ENCODE data around the gene AP3S2.

GRCh38 chr15:89826671-89827655 is 66.8 kb downstream of the AP3S2 start:
- TF ChIP-seq, protein P1, sequence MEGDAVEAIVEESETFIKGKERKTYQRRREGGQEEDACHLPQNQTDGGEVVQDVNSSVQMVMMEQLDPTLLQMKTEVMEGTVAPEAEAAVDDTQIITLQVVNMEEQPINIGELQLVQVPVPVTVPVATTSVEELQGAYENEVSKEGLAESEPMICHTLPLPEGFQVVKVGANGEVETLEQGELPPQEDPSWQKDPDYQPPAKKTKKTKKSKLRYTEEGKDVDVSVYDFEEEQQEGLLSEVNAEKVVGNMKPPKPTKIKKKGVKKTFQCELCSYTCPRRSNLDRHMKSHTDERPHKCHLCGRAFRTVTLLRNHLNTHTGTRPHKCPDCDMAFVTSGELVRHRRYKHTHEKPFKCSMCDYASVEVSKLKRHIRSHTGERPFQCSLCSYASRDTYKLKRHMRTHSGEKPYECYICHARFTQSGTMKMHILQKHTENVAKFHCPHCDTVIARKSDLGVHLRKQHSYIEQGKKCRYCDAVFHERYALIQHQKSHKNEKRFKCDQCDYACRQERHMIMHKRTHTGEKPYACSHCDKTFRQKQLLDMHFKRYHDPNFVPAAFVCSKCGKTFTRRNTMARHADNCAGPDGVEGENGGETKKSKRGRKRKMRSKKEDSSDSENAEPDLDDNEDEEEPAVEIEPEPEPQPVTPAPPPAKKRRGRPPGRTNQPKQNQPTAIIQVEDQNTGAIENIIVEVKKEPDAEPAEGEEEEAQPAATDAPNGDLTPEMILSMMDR (IDR thresholded peaks at IDR 0.05; ENCODE audit: low read length) = no peak
- TF ChIP-seq EZH2 (optimal IDR thresholded peaks at IDR 0.05; ENCODE audit: low read depth, low read length) = no peak
- no peak for TF ChIP-seq EZH2phosphoT487 (IDR thresholded peaks at IDR 0.05; ENCODE audit: low read length)
